Lower leg skin (tissue), 4 donors: ENCODE measurements around the gene FOXP1. TPM values are rescaled to one million over a fixed set of nuclear protein-coding genes. Genes with fewer than 3 reads are reported as not detected.

Experiments
- DNase-seq, 2 donors: peaks; one replicate each; pipeline ENCODE4 v3.0.0-alpha.2; 2019; ENCODE audit warnings: low spot score in 2 of 2
- H3K4me3 ChIP-seq: fragments of 200-600 bp; sonication (generic); 2 replicates; pipeline ENCODE4 v1.5.1; 2017; ENCODE audit warnings: mild to moderate bottlenecking, low read depth; ENCODE audit not compliant: poor library complexity, severe bottlenecking
- POLR2A ChIP-seq, 2 donors: fragments of 450-650 bp; IDR thresholded peaks; one replicate each; pipeline ENCODE4 v1.6.1; 2016 to 2017; ENCODE audit warnings: antibody characterized with exemption in 2 of 2, mild to moderate bottlenecking in 1 of 2, moderate library complexity in 1 of 2
- WGBS, 2 donors: methylation state at CpG; one replicate each; pipeline ENCODE4 v1.1.5; 2018; 5-methylcytosine and 5-hydroxymethylcytosine counted together
- intact Hi-C: fragments of 100-400 bp; cut with DNase I; formaldehyde crosslinking; loops from one replicate; pipeline ENCODE4 v1.15.0; 2023; ENCODE audit warnings: low total_unique reads
- total RNA-seq, 4 donors: library from RNA; depleted of rRNA; stranded (reverse); fragments of >200 nt; gene quantifications; one replicate each; pipeline ENCODE4 v1.1.0, GENCODE V29; 2016
- TF ChIP-seq, protein P1 (sequence below), 3 donors: fragments of 450-650 bp; IDR thresholded peaks; one replicate each; pipeline ENCODE4 v1.5.1; 2016; ENCODE audit warnings: antibody characterized with exemption in 3 of 3, mild to moderate bottlenecking in 3 of 3, moderate library complexity in 2 of 3

The FOXP1 gene
- total RNA-seq, 4 donors from 2014 or later: 46.6 to 66.6 (median 55.2) TPM

DNA sequence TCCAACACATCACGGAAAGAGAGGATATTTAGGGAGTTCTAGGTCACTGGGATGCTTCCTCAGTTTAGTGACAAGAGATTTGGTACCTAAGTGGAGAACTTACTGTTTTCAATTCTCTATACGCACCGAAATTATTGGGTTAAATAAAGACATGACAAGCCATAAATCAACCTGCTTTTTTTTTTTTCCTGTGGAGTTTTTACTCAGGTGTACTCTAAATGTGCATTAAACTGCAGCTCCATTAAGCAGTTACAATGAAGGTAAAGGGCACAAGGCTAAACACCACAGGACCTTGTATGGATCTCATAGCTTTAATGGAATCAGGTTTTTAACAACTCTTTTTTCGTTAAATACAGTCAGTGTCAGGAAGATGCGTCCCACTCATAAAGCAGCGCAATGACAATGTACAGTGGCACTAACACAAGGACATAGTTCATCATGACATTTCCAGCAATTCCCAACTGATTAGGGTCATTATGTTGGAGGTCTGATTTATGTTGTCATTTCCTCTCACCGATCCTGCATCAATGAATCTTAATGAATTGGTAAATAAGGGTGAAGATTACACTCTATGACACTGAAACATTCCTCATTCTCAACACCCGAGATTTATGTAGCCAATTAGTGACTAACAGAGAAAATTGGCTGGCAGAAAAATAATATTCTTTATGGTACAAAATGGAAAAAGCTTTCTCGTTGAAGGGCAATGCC, 355.2 kb downstream of the FOXP1 start:
- WGBS, 2 donors: 70 to 79% methylated on average over 9 of the region's 9 CpGs
- TF ChIP-seq POLR2A (IDR thresholded peaks at IDR 0.05): no peak

DNA sequence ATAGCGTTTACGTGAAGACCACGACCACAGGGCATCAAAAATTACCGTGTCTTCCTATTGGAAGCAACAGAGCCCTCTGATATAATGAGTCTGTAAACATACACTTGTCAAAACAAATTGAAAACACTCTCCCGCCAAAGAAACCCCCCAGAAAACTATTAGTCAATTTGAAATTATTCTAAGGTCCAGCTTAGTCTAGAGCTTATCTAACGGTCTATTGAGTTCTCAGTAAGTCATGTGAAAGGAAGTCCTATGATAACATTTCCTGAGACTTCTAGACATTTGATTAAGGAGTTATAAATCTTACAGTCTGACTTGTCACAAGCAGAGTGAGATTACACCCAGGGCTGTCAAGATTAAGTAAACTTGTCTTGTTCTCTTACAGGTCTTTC, 356.3 kb downstream of the FOXP1 start:
- no peak for TF ChIP-seq POLR2A (IDR thresholded peaks at IDR 0.05)
- TF ChIP-seq, protein P1, sequence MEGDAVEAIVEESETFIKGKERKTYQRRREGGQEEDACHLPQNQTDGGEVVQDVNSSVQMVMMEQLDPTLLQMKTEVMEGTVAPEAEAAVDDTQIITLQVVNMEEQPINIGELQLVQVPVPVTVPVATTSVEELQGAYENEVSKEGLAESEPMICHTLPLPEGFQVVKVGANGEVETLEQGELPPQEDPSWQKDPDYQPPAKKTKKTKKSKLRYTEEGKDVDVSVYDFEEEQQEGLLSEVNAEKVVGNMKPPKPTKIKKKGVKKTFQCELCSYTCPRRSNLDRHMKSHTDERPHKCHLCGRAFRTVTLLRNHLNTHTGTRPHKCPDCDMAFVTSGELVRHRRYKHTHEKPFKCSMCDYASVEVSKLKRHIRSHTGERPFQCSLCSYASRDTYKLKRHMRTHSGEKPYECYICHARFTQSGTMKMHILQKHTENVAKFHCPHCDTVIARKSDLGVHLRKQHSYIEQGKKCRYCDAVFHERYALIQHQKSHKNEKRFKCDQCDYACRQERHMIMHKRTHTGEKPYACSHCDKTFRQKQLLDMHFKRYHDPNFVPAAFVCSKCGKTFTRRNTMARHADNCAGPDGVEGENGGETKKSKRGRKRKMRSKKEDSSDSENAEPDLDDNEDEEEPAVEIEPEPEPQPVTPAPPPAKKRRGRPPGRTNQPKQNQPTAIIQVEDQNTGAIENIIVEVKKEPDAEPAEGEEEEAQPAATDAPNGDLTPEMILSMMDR (IDR thresholded peaks at IDR 0.05): no peak
- H3K4me3 ChIP-seq: no peak overlapping the region
- 75 to 88% methylated on average over 6 of the region's 6 CpGs for WGBS, 2 donors
- no peak for DNase-seq
- intact Hi-C loops: no loop called here

More for the DNA sequence above, 355.2 kb downstream of the FOXP1 start:
- no peak for DNase-seq
- no peak overlapping the region for H3K4me3 ChIP-seq
- intact Hi-C loops: no loop called here

DNA sequence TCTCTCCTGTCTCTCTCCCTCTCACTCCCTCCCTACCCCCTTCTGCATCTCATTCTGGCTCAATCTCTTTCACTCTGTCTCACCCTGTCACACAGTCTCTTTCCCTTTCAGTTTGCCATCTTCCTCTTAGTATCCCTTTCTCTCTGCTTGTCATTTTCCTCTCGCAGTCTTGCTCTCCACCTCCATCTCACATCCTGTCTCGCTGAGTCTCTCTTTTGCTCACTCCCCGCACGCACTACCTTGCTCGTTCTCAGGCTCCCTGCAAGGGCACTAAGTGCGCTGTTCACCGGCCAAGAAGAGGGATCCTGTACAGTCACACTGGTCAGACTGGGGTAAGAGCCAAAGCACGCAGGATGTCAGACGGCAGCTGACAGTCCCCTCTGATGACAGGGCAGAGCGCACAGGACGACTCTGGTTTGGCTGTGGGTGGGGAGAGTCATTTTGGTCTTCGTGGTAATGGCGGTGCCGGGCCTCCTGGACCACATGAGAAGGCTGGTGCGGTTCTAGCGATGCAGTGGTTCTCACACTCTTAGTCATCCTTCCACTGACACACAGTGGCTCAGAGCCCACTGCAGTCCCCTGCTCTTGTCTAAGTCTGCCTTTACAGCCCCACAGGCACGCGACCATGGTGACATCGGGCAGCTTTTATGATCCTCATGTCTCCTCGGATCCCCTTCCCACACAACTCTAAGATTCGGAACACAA, 356.8 kb downstream of the FOXP1 start:
- WGBS, 2 donors: 74 to 90% methylated on average over 20 to 21 of the region's 21 CpGs
- intact Hi-C loops: no loop called here
- no peak for DNase-seq
- H3K4me3 ChIP-seq: no peak overlapping the region
- TF ChIP-seq POLR2A (IDR thresholded peaks at IDR 0.05): no peak
- TF ChIP-seq, protein P1 (IDR thresholded peaks at IDR 0.05): no peak

DNA sequence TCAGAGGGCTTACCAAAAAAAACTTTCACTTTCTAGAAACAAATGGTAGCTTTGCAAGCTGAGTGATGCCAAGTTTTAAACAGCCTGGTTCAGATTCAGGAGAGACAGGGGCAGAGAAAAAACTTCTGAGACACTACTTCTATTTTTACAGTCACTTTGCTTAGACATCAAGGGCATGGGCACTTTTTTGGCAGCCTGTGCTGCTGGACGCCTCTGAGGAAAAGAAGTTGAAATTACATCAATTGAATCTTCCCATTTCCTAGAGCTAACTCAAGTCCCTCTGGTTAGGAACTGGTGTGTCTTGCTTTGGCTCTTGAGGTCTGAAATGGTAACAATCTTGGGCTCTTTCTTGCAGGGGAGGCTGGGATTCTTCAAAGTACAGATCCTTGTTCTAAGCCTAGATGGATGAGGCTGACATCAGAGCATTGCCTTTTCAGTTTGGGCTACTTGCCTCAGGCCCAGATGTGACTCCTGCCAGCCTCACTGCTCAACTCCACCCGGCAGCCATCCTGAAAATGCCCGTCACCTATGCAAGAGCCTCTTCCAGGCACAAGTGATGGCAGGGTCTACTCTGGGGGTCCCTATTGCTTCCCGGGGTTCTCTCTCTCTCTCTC, 357.5 kb downstream of the FOXP1 start:
- intact Hi-C loops: no loop called here
- no peak overlapping the region for H3K4me3 ChIP-seq
- TF ChIP-seq POLR2A (IDR thresholded peaks at IDR 0.05): no peak
- TF ChIP-seq, protein P1 (IDR thresholded peaks at IDR 0.05): no peak

DNA sequence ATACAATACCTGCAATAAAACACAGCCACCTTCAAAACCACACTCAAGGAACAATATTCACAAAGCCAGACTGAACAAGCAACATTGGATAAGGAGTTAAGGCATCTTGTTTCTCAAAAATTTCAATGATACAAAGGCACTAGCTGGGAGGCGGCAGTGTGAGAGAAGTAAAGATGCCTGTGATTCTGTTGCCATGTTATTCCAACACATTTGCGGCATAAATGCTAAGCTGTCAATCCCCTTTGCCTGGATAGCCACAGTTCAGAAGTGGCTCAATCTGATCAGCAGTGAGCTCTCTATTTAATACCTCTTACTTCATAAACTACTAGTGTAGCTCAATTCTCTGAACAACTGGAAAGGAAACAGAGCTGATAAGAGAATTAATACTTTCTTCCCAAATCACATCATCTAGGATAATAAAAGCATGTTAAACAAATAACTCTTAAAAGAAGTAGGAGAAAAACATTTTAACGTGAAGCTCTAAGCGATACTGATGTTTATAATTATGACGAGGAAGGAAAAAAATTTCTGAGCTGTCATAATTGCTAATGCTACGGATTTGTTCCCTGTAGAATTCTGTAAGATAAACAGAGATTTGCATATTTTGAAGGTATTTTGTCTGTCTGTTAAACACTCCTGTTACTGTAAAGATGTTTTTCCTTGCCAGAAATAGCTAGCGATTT, 358.4 kb downstream of the FOXP1 start:
- no peak for DNase-seq
- 75 to 78% methylated on average over 7 of the region's 7 CpGs for WGBS, 2 donors
- intact Hi-C loops: no loop called here
- no peak overlapping the region for H3K4me3 ChIP-seq
- no peak for TF ChIP-seq POLR2A (IDR thresholded peaks at IDR 0.05)
- TF ChIP-seq, protein P1 (IDR thresholded peaks at IDR 0.05): no peak

More for the DNA sequence above, 357.5 kb downstream of the FOXP1 start:
- no peak for DNase-seq
- 67 to 76% methylated on average over 4 of the region's 4 CpGs for WGBS, 2 donors
